Osteoblast (primary cell): ENCODE results near the gene NPHP1. TPM values are rescaled to one million over a fixed set of nuclear protein-coding genes. Genes with fewer than 3 reads are reported as not detected.
"Not testable (repeated sequence)": the region's sequence is repeated elsewhere in the genome, so short reads cannot be mapped to it uniquely, and the experiment has no call there.

Experiments
- DNase-seq: peaks from one replicate; pipeline ENCODE4 v3.0.0; 2011; ENCODE audit warnings: low spot score, mixed read lengths; ENCODE audit not compliant: insufficient read length; ENCODE audit errors: missing footprints
- H2AFZ ChIP-seq: 2 replicates; pipeline ENCODE4 v1.6.0; 2011; ENCODE audit warnings: mild to moderate bottlenecking, low read length
- H3K27ac ChIP-seq: 2 replicates; pipeline ENCODE4 v1.5.1; 2011; ENCODE audit warnings: mild to moderate bottlenecking, low read depth, low read length, moderate library complexity
- H3K27me3 ChIP-seq: 2 replicates; pipeline ENCODE4 v1.6.0; 2012; ENCODE audit warnings: mild to moderate bottlenecking, control low read depth, inconsistent platforms, low read length, moderate library complexity; ENCODE audit not compliant: insufficient read depth
- H3K36me3 ChIP-seq: 2 replicates; pipeline ENCODE4 v1.5.1; 2011; ENCODE audit warnings: mild to moderate bottlenecking, low read length, control low read depth, moderate library complexity; ENCODE audit not compliant: insufficient read depth
- H3K4me1 ChIP-seq: 2 replicates; pipeline ENCODE4 v1.5.1; 2011; ENCODE audit warnings: mild to moderate bottlenecking, low read length, control low read depth, moderate library complexity; ENCODE audit not compliant: insufficient read depth
- H3K4me2 ChIP-seq: 2 replicates; pipeline ENCODE4 v1.6.0; 2011; ENCODE audit warnings: mild to moderate bottlenecking, low read length; ENCODE audit not compliant: insufficient read depth
- H3K4me3 ChIP-seq: fragments of 200-600 bp; sonication (generic); 3 replicates; pipeline ENCODE4 v1.5.1; 2012; ENCODE audit warnings: mild to moderate bottlenecking, low read length, inconsistent platforms; ENCODE audit not compliant: insufficient read depth
- H3K79me2 ChIP-seq: 2 replicates; pipeline ENCODE4 v1.6.0; 2012; ENCODE audit warnings: mild to moderate bottlenecking, low read length, control low read depth, inconsistent platforms; ENCODE audit not compliant: insufficient read depth
- H3K9me3 ChIP-seq: 2 replicates; pipeline ENCODE4 v1.5.1; 2011; ENCODE audit warnings: low read depth, low read length, control low read depth
- H4K20me1 ChIP-seq: 2 replicates; pipeline ENCODE4 v1.6.0; 2012; ENCODE audit warnings: mild to moderate bottlenecking, low read length, control low read depth; ENCODE audit not compliant: insufficient read depth
- small RNA-seq: library from RNA; depleted of rRNA; stranded (forward); fragments of <200 nt; gene quantifications from one replicate; pipeline ENCODE3, GENCODE V24; 2012
- total RNA-seq: library from RNA; depleted of rRNA; stranded (reverse); fragments of >200 nt; gene quantifications from 2 replicates; pipeline ENCODE4 v1.2.3, GENCODE V29; 2012

NPHP1 gene
- total RNA-seq, 1 donor: 7.6 TPM

- H3K36me3 ChIP-seq, H3K4me1 ChIP-seq, H3K27me3 ChIP-seq: not testable (repeated sequence)
Observed at GRCh38 chr2:110093924-110094323, 110.9 kb downstream of the NPHP1 start.

GRCh38 chr2:110090164-110090563 is 114.6 kb downstream of the NPHP1 start:
- H3K9me3 ChIP-seq, H3K79me2 ChIP-seq, H3K27ac ChIP-seq, H3K27me3 ChIP-seq, H3K36me3 ChIP-seq, DNase-seq, H3K4me3 ChIP-seq, H3K4me1 ChIP-seq, H3K4me2 ChIP-seq, H4K20me1 ChIP-seq, H2AFZ ChIP-seq: not testable (repeated sequence)

More at GRCh38 chr2:110093924-110094323, 110.9 kb downstream of the NPHP1 start:
- not testable (repeated sequence) for H3K4me3 ChIP-seq, H3K27ac ChIP-seq, H3K79me2 ChIP-seq, H2AFZ ChIP-seq, H3K4me2 ChIP-seq, H4K20me1 ChIP-seq, H3K9me3 ChIP-seq, DNase-seq

- H3K79me2 ChIP-seq, H3K36me3 ChIP-seq, H4K20me1 ChIP-seq, H3K4me3 ChIP-seq, H2AFZ ChIP-seq, H3K9me3 ChIP-seq, H3K4me2 ChIP-seq, H3K27ac ChIP-seq, H3K4me1 ChIP-seq, H3K27me3 ChIP-seq, DNase-seq: not testable (repeated sequence)
Observed at GRCh38 chr2:110083757-110084156, 121.1 kb downstream of the NPHP1 start.

- not testable (repeated sequence) for H2AFZ ChIP-seq, H4K20me1 ChIP-seq, H3K79me2 ChIP-seq, H3K36me3 ChIP-seq, DNase-seq, H3K9me3 ChIP-seq, H3K4me2 ChIP-seq, H3K4me1 ChIP-seq, H3K4me3 ChIP-seq, H3K27ac ChIP-seq, H3K27me3 ChIP-seq
Observed at GRCh38 chr2:110083162-110083561, 121.7 kb downstream of the NPHP1 start.

GRCh38 chr2:110078104-110078503 is 126.7 kb downstream of the NPHP1 start:
- not testable (repeated sequence) for DNase-seq, H3K36me3 ChIP-seq, H3K4me2 ChIP-seq, H3K79me2 ChIP-seq, H3K9me3 ChIP-seq, H3K27me3 ChIP-seq, H3K4me3 ChIP-seq, H2AFZ ChIP-seq, H3K27ac ChIP-seq, H4K20me1 ChIP-seq, H3K4me1 ChIP-seq

- not testable (repeated sequence) for H3K4me2 ChIP-seq, DNase-seq, H3K27ac ChIP-seq, H4K20me1 ChIP-seq, H3K9me3 ChIP-seq, H3K27me3 ChIP-seq, H2AFZ ChIP-seq, H3K36me3 ChIP-seq, H3K4me1 ChIP-seq, H3K4me3 ChIP-seq, H3K79me2 ChIP-seq
Observed at GRCh38 chr2:110075896-110076295, 128.9 kb downstream of the NPHP1 start.

Small RNA genes lying within 50 kb of the gene (small RNA-seq; reads per million reads assigned to genes)
- gene MIR4436B1: not detected

Other genes starting within 250 kb of the NPHP1 start
- 4.4 and 5.1 TPM in 2 replicates for gene MALL, start 89.2 kb downstream of the NPHP1 start, total RNA-seq
- 26.5 and 35.1 TPM in 2 replicates for gene MTLN, start 7.5 kb upstream of the NPHP1 start, total RNA-seq